GM12878 (cell line): ENCODE data around the gene ZNF804A. TPM values are rescaled to one million over a fixed set of nuclear protein-coding genes. Genes with fewer than 3 reads are reported as not detected.

Source experiments
- ATAC-seq: fragments of 200-7000 bp; cut with Tn5 transposase; 3 replicates; pipeline ENCODE4 v1.9.1; 2020; ENCODE audit warnings: mild to moderate bottlenecking, moderate library complexity
- BruUV-seq: library from RNA; stranded (reverse); fragments of 400-500 nt; replicated peaks from 2 replicates; lab custom pipeline; 2021; lab: Mats Ljungman, UMichigan
- CTCF ChIA-PET: fragments of 300-600 bp; sonication (Branson Sonifier 250); formaldehyde crosslinking; extraction: SDS; loops from one replicate; lab custom pipeline; 2021; ENCODE audit warnings: inconsistent platforms; lab: Yijun Ruan, JAX
- POLR2A ChIA-PET: fragments of 350-600 bp; formaldehyde crosslinking; extraction: SDS; loops from one replicate; lab custom pipeline; 2021; ENCODE audit warnings: inconsistent platforms; lab: Charles Lee
- RAD21 ChIA-PET: fragments of 300-600 bp; sonication (Branson Sonifier 250); formaldehyde crosslinking; loops from one replicate; lab custom pipeline; 2023; ENCODE audit warnings: antibody characterized with exemption; ENCODE audit not compliant: unreplicated experiment; lab: Charles Lee
- SMC1A ChIA-PET: fragments of 300-600 bp; sonication (Branson Sonifier 250); formaldehyde crosslinking; loops from one replicate; lab custom pipeline; 2023; ENCODE audit not compliant: unreplicated experiment, uncharacterized antibody; lab: Charles Lee
- DNase-seq: peaks from one replicate; pipeline ENCODE4 v3.0.0-alpha.2; 2011; ENCODE audit warnings: low read depth, low spot score
- FAIRE-seq: peaks from 3 replicates; lab custom pipeline; 2011; peaks lifted over from hg19 to GRCh38; lab: Jason Lieb, UNC
- H2AFZ ChIP-seq: 2 replicates; pipeline ENCODE4 v1.6.0; 2011; ENCODE audit warnings: low read depth, low read length, control low read depth; ENCODE audit not compliant: control insufficient read depth
- H3K27ac ChIP-seq: 2 replicates; pipeline ENCODE4 v1.5.1; 2011; ENCODE audit warnings: control low read depth; ENCODE audit not compliant: control insufficient read depth, insufficient read depth
- H3K27me3 ChIP-seq, 2 experiments: replicated peaks in 1 of 2; 2 replicates each; pipeline versions ENCODE4 v1.6.0 to v1.6.1; 2011; ENCODE audit warnings: low read length in 1 of 2; ENCODE audit not compliant: control insufficient read depth in 2 of 2, insufficient read depth in 2 of 2
- H3K36me3 ChIP-seq, 2 experiments: 2 replicates each; pipeline ENCODE4 v1.5.1; 2011; ENCODE audit warnings: low read length in 1 of 2; ENCODE audit not compliant: control insufficient read depth in 2 of 2, insufficient read depth in 2 of 2
- H3K4me1 ChIP-seq: 2 replicates; pipeline ENCODE4 v1.6.1; 2011; ENCODE audit warnings: mild to moderate bottlenecking, low read length, moderate library complexity, mixed read lengths; ENCODE audit not compliant: control insufficient read depth, insufficient read depth
- H3K4me2 ChIP-seq: 2 replicates; pipeline ENCODE4 v1.6.0; 2011; ENCODE audit warnings: control low read depth; ENCODE audit not compliant: control insufficient read depth, insufficient read depth
- H3K4me3 ChIP-seq: fragments of 200-600 bp; sonication (generic); 2 replicates; pipeline ENCODE4 v1.5.1; 2016
- H3K79me2 ChIP-seq: 2 replicates; pipeline ENCODE4 v1.6.0; 2011; ENCODE audit warnings: low read length; ENCODE audit not compliant: control insufficient read depth, insufficient read depth
- H3K9ac ChIP-seq: 2 replicates; pipeline ENCODE4 v1.8.0; 2011; ENCODE audit warnings: low read length, control low read depth, mixed read lengths; ENCODE audit not compliant: control insufficient read depth, insufficient read depth
- H3K9me3 ChIP-seq: replicated peaks from 3 replicates; pipeline ENCODE4 v1.5.1; 2011; ENCODE audit warnings: mild to moderate bottlenecking, low read length; ENCODE audit not compliant: control insufficient read depth, insufficient read depth
- H4K20me1 ChIP-seq: 2 replicates; pipeline ENCODE4 v1.6.0; 2011; ENCODE audit not compliant: control insufficient read depth, insufficient read depth
- CREB1 ChIP-seq: IDR thresholded peaks from 2 replicates; pipeline ENCODE4 v1.6.1; 2012; ENCODE audit warnings: low read depth, mild to moderate bottlenecking, inconsistent platforms
- IKZF1 ChIP-seq: fragments of 450-650 bp; conservative IDR thresholded peaks from 2 replicates; pipeline ENCODE4 v1.6.1; 2017; ENCODE audit warnings: antibody characterized with exemption, mild to moderate bottlenecking
- KDM1A ChIP-seq: fragments of 200-600 bp; sonication (generic); IDR thresholded peaks from 2 replicates; pipeline ENCODE4 v1.6.1; 2016; ENCODE audit warnings: borderline replicate concordance
- KLF5 ChIP-seq: fragments of 450-650 bp; IDR thresholded peaks from 2 replicates; pipeline ENCODE4 v1.6.1; 2014; ENCODE audit warnings: mild to moderate bottlenecking; ENCODE audit not compliant: partially characterized antibody
- MTA3 ChIP-seq: IDR thresholded peaks from 2 replicates; pipeline ENCODE4 v1.6.1; 2012; ENCODE audit warnings: low read length, inconsistent platforms, borderline replicate concordance
- NR2C1 ChIP-seq: fragments of 450-650 bp; IDR thresholded peaks from 2 replicates; pipeline ENCODE4 v1.6.1; 2017; ENCODE audit warnings: antibody characterized with exemption, mild to moderate bottlenecking, moderate library complexity
- NR2F1 ChIP-seq: fragments of 450-650 bp; conservative IDR thresholded peaks from 2 replicates; pipeline ENCODE4 v1.6.1; 2017; ENCODE audit warnings: mild to moderate bottlenecking
- NRF1 ChIP-seq: conservative IDR thresholded peaks from 2 replicates; pipeline ENCODE4 v1.6.1; 2011; ENCODE audit warnings: mild to moderate bottlenecking, low read depth, low read length, improper control_type of control experiment
- PML ChIP-seq: IDR thresholded peaks from 2 replicates; pipeline ENCODE4 v1.6.1; 2012; ENCODE audit warnings: low read length, inconsistent platforms
- POLR2A ChIP-seq: IDR thresholded peaks from 2 replicates; pipeline ENCODE4 v1.6.1; 2011; ENCODE audit warnings: low read depth, mild to moderate bottlenecking, low read length
- TAF1 ChIP-seq: IDR thresholded peaks from 2 replicates; pipeline ENCODE4 v1.6.1; 2011; ENCODE audit warnings: mild to moderate bottlenecking, low read depth, low read length, borderline replicate concordance
- TCF3 ChIP-seq: IDR thresholded peaks from 2 replicates; pipeline ENCODE4 v1.6.1; 2012; ENCODE audit warnings: low read depth, mild to moderate bottlenecking, low read length, borderline replicate concordance; ENCODE audit not compliant: insufficient read depth
- WRNIP1 ChIP-seq: IDR thresholded peaks from 2 replicates; pipeline ENCODE4 v1.6.1; 2011; ENCODE audit warnings: low read depth, low read length, improper control_type of control experiment, borderline replicate concordance
- ZNF274 ChIP-seq: IDR thresholded peaks from one replicate; pipeline ENCODE4 v1.8.0; 2011; ENCODE audit not compliant: insufficient read length, insufficient read depth
- ZNF622 ChIP-seq: fragments of 450-650 bp; IDR thresholded peaks from 2 replicates; pipeline ENCODE4 v1.6.1; 2017; ENCODE audit warnings: mild to moderate bottlenecking, inconsistent platforms
- WGBS: methylation state at CpG from one replicate; pipeline ENCODE4 v1.1.6; 2016; ENCODE audit warnings: low lambda C conversion rate; ENCODE audit not compliant: insufficient replicate concordance, insufficient coverage; ENCODE audit errors: missing lambda C conversion rate; 5-methylcytosine and 5-hydroxymethylcytosine counted together
- in situ Hi-C: fragments of 300-500 bp; cut with MboI; formaldehyde crosslinking; loops from 9 replicates; pipeline ENCODE4 v1.14.3; 2018; ENCODE audit warnings: mixed read lengths
- intact Hi-C: fragments of 100-400 bp; cut with micrococcal nuclease; formaldehyde crosslinking; loops from one replicate; pipeline ENCODE4 v1.14.2; 2022; ENCODE audit not compliant: unreplicated experiment
- polyA plus RNA-seq, 11 experiments: library from polyadenylated mRNA; depleted of rRNA in 4 of 11; unstranded in 6 of 11; stranded (reverse) in 5 of 11; fragments of >200 nt; fragmentation: Nextera tagmentation in 4 of 11; fragmentation: Illumina TruSeq in 1 of 11; extraction: Ambion mirVana in 4 of 11; extraction: Trizol in 1 of 11; gene quantifications; 1 replicate in 1 of 11; 2 replicates in 10 of 11; pipeline versions ENCODE4 v1.2.1 to v1.2.3, GENCODE V29; 2011 to 2016; ENCODE audit warnings: inconsistent platforms in 2 of 11, missing spikeins in 2 of 11, low read depth in 1 of 11
- total RNA-seq, 4 experiments: library from RNA; depleted of rRNA in 3 of 4; stranded (reverse); fragments of >200 nt in 3 of 4; fragmentation: Illumina TruSeq in 1 of 4; extraction: Trizol in 1 of 4; gene quantifications; 2 replicates each; pipeline versions ENCODE4 v1.2.1 to v1.2.3, GENCODE V29; 2013 to 2021
- TF ChIP-seq, protein P1 (sequence below): fragments of 450-650 bp; IDR thresholded peaks from 2 replicates; pipeline ENCODE4 v1.6.1; 2018; ENCODE audit warnings: borderline replicate concordance, mild to moderate bottlenecking; ENCODE audit not compliant: partially characterized antibody
- TF ChIP-seq, protein P2 (sequence below): fragments of 450-650 bp; IDR thresholded peaks from 2 replicates; pipeline ENCODE4 v1.6.1; 2017; ENCODE audit warnings: mild to moderate bottlenecking, moderate library complexity

Gene ZNF804A
- total and polyA plus RNA-seq, 10 of the 15 experiments (the other 5 are each of a cell fraction or from before 2014, with no cell fraction given) = 0.19 to 2.3 (median 1.4) TPM

DNA sequence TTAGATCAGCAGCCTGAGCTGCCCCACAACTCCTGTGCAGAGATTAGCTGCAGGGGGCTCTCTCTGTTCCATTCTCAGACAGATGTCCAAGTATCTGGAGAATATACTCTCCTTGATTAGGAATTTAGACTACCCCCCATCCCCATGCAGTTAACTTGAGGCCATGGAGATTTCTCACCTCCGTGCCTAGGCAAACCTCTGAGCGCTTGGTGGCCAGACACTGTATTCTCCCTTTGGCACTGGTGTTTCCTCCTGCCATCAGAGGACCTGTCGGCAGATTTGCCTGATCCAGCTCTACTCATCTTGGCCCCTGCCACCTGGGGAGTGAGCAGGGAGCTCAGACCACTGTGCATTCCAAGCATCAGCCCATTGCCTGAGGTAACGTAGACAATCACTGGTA is 48.3 kb downstream of the ZNF804A start:
- CTCF ChIA-PET = interaction anchor here (1.0 to 1.5 kb wide), 2 partner anchors 36 to 65 kb away, joined by 3 to 6 read pairs; no protein-coding TSS in a partner anchor
- no peaks in the 10 kb centered on the region for H3K27me3 ChIP-seq
- no peak overlapping the region for H3K27ac ChIP-seq
- no peaks in the 10 kb centered on the region for H3K4me1 ChIP-seq
- TF ChIP-seq MTA3 (no peak), KDM1A (no peak), KLF5 (no peak), CREB1 (no peak), WRNIP1 (no peak), NR2C1 (no peak), NRF1 (no peak), POLR2A (no peak), TCF3 (no peak), ZNF622 (no peak), PML (no peak), NR2F1 (no peak), ZNF274 (no peak), TAF1 (no peak), IKZF1 (no peak)
- TF ChIP-seq, protein P1, sequence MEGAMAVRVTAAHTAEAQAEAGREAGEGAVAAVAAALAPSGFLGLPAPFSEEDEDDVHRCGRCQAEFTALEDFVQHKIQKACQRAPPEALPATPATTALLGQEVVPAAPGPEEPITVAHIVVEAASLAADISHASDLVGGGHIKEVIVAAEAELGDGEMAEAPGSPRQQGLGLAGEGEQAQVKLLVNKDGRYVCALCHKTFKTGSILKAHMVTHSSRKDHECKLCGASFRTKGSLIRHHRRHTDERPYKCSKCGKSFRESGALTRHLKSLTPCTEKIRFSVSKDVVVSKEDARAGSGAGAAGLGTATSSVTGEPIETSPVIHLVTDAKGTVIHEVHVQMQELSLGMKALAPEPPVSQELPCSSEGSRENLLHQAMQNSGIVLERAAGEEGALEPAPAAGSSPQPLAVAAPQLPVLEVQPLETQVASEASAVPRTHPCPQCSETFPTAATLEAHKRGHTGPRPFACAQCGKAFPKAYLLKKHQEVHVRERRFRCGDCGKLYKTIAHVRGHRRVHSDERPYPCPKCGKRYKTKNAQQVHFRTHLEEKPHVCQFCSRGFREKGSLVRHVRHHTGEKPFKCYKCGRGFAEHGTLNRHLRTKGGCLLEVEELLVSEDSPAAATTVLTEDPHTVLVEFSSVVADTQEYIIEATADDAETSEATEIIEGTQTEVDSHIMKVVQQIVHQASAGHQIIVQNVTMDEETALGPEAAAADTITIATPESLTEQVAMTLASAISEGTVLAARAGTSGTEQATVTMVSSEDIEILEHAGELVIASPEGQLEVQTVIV = no peak
- TF ChIP-seq, protein P2, sequence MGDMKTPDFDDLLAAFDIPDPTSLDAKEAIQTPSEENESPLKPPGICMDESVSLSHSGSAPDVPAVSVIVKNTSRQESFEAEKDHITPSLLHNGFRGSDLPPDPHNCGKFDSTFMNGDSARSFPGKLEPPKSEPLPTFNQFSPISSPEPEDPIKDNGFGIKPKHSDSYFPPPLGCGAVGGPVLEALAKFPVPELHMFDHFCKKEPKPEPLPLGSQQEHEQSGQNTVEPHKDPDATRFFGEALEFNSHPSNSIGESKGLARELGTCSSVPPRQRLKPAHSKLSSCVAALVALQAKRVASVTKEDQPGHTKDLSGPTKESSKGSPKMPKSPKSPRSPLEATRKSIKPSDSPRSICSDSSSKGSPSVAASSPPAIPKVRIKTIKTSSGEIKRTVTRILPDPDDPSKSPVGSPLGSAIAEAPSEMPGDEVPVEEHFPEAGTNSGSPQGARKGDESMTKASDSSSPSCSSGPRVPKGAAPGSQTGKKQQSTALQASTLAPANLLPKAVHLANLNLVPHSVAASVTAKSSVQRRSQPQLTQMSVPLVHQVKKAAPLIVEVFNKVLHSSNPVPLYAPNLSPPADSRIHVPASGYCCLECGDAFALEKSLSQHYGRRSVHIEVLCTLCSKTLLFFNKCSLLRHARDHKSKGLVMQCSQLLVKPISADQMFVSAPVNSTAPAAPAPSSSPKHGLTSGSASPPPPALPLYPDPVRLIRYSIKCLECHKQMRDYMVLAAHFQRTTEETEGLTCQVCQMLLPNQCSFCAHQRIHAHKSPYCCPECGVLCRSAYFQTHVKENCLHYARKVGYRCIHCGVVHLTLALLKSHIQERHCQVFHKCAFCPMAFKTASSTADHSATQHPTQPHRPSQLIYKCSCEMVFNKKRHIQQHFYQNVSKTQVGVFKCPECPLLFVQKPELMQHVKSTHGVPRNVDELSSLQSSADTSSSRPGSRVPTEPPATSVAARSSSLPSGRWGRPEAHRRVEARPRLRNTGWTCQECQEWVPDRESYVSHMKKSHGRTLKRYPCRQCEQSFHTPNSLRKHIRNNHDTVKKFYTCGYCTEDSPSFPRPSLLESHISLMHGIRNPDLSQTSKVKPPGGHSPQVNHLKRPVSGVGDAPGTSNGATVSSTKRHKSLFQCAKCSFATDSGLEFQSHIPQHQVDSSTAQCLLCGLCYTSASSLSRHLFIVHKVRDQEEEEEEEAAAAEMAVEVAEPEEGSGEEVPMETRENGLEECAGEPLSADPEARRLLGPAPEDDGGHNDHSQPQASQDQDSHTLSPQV = no peak
- H3K9me3 ChIP-seq = no peaks in the 10 kb centered on the region
- RAD21 ChIA-PET = no interaction called here
- H4K20me1 ChIP-seq = no peaks in the 10 kb centered on the region
- ATAC-seq = no peak
- BruUV-seq = no TSS peak
- H3K9ac ChIP-seq = no peak overlapping the region
- H3K36me3 ChIP-seq = no peaks in the 10 kb centered on the region
- POLR2A ChIA-PET = no interaction called here
- no peaks in the 10 kb centered on the region for H3K79me2 ChIP-seq
- intact Hi-C loops = no loop called here
- H3K4me2 ChIP-seq = no peak overlapping the region
- H3K4me3 ChIP-seq = no peak overlapping the region
- FAIRE-seq = no peak
- 55% methylated on average over 4 of the region's 4 CpGs for WGBS
- SMC1A ChIA-PET = interaction anchor here (0.8 kb wide), 1 partner anchor 11 kb away, joined by 3 read pairs; no protein-coding TSS in a partner anchor
- in situ Hi-C loops = no loop called here
- H2AFZ ChIP-seq = no peak overlapping the region
- no peak for DNase-seq
